Ovary (tissue), 3 donors: ENCODE results near the gene B3GNT5.

Experiments
- CTCF ChIP-seq, 3 donors: fragments of 450-650 bp in 2 of 3; fragments of 200-600 bp in 1 of 3; IDR thresholded peaks; one replicate each; pipeline versions ENCODE4 v1.5.1 to v1.8.0; 2016 to 2022; ENCODE audit warnings: antibody characterized with exemption in 3 of 3, mild to moderate bottlenecking in 1 of 3
- EP300 ChIP-seq: sonication (generic); formaldehyde crosslinking; IDR thresholded peaks from one replicate; pipeline ENCODE4 v1.6.1; 2017; ENCODE audit warnings: antibody characterized with exemption
- POLR2A ChIP-seq: fragments of 450-650 bp; IDR thresholded peaks from one replicate; pipeline ENCODE4 v1.6.1; 2017; ENCODE audit warnings: antibody characterized with exemption, mild to moderate bottlenecking, moderate library complexity
- donor health status: DM: no; HTN: no; CAD: no.

- TF ChIP-seq POLR2A (no peak), EP300 (no peak), CTCF (IDR thresholded peaks at IDR 0.05) (no peak)
Observed at GRCh38 chr3:183213415-183214276, 39.4 kb upstream of the B3GNT5 start.
